CD4-positive, alpha-beta T cell treated with Interleukin-10 for 1 hour (primary cell): ENCODE measurements around the gene INPP4B.
"Not testable (repeated sequence)": the region's sequence is repeated elsewhere in the genome, so short reads cannot be mapped to it uniquely, and the experiment has no call there.

ENCODE experiments used
- DNase-seq: peaks from one replicate; pipeline ENCODE4 v3.0.0-alpha.2; 2020

The INPP4B gene

GRCh38 chr4:142824368-142824767 is 21.7 kb downstream of the INPP4B start:
- DNase-seq, result no peak

- no peak for DNase-seq
Measured at GRCh38 chr4:142823796-142824195, 22.3 kb downstream of the INPP4B start.

GRCh38 chr4:142818476-142818875 is 27.6 kb downstream of the INPP4B start:
- no peak for DNase-seq

GRCh38 chr4:142818031-142818430 is 28.1 kb downstream of the INPP4B start:
- DNase-seq, result no peak

GRCh38 chr4:142817442-142817841 is 28.7 kb downstream of the INPP4B start:
- DNase-seq, result peak; percentile 17

GRCh38 chr4:142815834-142816233 is 30.3 kb downstream of the INPP4B start:
- peak; percentile 1 for DNase-seq

- no peak for DNase-seq
Measured at GRCh38 chr4:142813388-142813787, 32.7 kb downstream of the INPP4B start.

- DNase-seq, result no peak
Measured at GRCh38 chr4:142812091-142812490, 34.0 kb downstream of the INPP4B start.

- DNase-seq, result no peak
Measured at GRCh38 chr4:142811034-142811433, 35.1 kb downstream of the INPP4B start.

GRCh38 chr4:142809559-142809958 is 36.5 kb downstream of the INPP4B start:
- DNase-seq, result no peak

- not testable (repeated sequence) for DNase-seq
Measured at GRCh38 chr4:142803879-142804278, 42.2 kb downstream of the INPP4B start.

- no peak for DNase-seq
Measured at GRCh38 chr4:142801966-142802365, 44.1 kb downstream of the INPP4B start.

GRCh38 chr4:142781114-142781513 is 65.0 kb downstream of the INPP4B start:
- DNase-seq, result no peak

- no peak for DNase-seq
Measured at GRCh38 chr4:142778900-142779299, 67.2 kb downstream of the INPP4B start.

- no peak for DNase-seq
Measured at GRCh38 chr4:142778430-142778829, 67.7 kb downstream of the INPP4B start.

- no peak for DNase-seq
Measured at GRCh38 chr4:142777045-142777743, 68.9 kb downstream of the INPP4B start.

- no peak for DNase-seq
Measured at GRCh38 chr4:142776026-142776425, 70.1 kb downstream of the INPP4B start.

GRCh38 chr4:142773505-142773904 is 72.6 kb downstream of the INPP4B start:
- no peak for DNase-seq

GRCh38 chr4:142762280-142762679 is 83.8 kb downstream of the INPP4B start:
- DNase-seq, result no peak

- no peak for DNase-seq
Measured at GRCh38 chr4:142752202-142752786, 93.8 kb downstream of the INPP4B start.

- DNase-seq, result no peak
Measured at GRCh38 chr4:142743121-142743825, 102.8 kb downstream of the INPP4B start.

- DNase-seq, result no peak
Measured at GRCh38 chr4:142741995-142742394, 104.1 kb downstream of the INPP4B start.

- no peak for DNase-seq
Measured at GRCh38 chr4:142728233-142728632, 117.9 kb downstream of the INPP4B start.

GRCh38 chr4:142727149-142727548 is 119.0 kb downstream of the INPP4B start:
- DNase-seq, result no peak
